T-helper 9 cell (primary cell): ENCODE results near the gene LAMB4.

Experiments used
- DNase-seq: peaks from one replicate; pipeline ENCODE4 v3.0.0-alpha.2; 2020

Gene LAMB4

GRCh38 chr7:108078211-108078673, 51.9 kb downstream of the LAMB4 start:
- DNase-seq: no peak

DNA sequence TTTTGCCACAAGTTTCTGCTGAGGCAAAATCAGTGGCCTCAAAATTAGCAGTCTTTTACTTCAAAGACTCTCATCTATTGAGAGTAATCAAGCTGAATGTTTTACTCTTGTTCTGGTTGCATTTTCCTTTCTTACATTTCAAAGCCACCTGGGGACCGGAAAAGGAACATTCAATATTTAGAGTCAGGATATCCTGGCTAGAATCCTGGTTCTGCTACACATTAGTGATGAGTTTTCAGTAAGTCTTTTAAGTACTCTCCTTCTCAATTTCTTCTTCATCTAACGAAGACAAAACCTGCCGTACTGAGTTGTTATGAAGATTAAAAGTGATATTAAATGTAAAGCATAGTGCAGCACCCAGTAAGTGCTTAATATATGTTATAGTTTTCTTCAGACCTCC, 52.5 kb downstream of the LAMB4 start:
- DNase-seq: no peak

GRCh38 chr7:108076156-108076555, 54.0 kb downstream of the LAMB4 start:
- DNase-seq: no peak

DNA sequence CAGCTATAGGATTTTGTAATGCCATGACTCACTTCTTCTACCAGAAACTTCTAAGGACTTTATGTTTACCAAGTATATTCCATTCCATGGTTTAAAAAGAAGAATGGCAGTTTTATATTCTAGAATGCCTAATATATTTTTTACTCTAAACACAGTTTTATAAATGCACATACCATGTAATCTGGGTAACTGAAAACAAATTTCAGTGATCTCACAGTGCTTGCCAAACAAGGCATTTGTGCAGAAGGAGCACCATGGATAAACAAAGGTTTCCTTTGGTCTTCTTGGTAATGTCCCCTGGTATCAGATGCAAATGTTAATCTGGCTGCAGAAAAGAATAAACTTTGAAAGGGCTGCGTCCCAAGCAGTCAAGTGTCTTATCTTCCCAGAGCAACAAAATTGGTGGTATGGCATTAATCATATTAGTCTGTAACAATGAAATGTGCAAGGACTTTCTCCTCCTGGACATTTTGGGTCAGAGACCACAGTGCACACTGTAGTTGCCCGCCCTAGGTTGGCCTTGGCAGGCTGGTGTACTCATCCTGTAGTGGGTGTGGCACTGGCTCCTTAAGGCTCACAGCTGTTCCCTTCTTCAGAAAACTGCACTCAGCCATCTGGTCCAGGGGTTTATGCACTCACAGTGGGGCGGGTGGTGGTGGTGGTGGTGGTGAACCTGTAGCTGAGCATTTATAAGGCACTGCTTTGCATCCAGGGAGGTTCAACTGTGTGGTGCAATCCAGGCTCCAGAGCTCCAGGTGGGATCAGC, 56.7 kb downstream of the LAMB4 start:
- no peak for DNase-seq

DNA sequence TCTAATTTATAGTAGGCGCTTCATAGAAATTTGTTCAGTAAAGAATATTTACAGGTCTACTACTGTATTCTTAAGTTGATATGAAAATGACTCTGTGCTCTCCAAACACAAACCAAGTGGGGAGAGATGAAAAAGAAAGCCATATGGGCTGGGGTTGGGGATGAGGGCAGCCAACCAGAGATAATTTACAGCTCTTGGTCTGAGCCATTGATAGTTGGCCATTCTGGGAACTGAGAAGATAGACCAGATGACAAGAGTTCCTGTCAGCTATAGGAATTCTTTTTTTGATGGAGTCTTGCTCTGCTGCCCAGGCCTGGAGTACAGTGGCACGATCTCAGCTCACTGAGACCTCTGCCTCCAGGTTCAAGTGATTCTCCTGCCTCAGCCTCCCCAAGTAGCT, 57.4 kb downstream of the LAMB4 start:
- DNase-seq: no peak

DNA sequence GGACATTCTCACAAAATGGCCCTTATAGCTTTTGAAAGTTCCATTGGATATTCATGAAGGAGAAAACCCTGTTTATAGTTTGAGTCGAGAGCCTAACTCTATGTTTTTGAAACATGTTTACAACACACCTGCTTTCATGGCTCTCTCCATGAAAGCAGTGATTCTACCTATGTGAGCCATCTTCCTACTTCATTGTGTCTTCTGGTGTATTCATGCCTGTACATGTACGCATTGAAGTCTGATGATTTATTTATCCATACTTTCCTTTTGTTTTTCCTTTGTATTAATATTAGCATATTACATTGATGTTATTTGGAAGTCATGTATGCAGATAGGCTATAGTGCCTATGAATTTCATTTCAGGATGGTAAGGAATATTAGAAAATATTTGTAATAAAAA, 58.0 kb downstream of the LAMB4 start:
- no peak for DNase-seq

DNA sequence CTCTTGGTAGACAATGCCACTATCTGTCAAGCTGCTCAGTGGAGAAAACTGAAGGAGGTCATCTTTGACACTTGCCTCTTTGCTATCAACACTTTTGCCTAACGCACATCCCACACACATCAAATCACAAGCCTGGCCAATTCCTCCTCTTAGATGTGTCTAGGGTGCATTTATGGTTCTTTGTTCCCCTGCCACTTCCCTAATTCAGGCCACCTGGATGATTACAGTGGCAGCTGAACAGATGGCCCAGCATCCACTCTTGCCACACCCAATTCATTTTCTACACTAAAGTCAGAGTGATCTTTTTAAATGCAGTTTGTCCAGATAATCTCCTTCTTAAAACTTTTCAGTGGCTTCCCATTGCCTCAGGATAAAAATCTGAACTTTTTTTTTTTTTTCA, 58.6 kb downstream of the LAMB4 start:
- DNase-seq: no peak

GRCh38 chr7:108069646-108070045, 60.5 kb downstream of the LAMB4 start:
- no peak for DNase-seq

GRCh38 chr7:108067844-108068243, 62.3 kb downstream of the LAMB4 start:
- DNase-seq: no peak

DNA sequence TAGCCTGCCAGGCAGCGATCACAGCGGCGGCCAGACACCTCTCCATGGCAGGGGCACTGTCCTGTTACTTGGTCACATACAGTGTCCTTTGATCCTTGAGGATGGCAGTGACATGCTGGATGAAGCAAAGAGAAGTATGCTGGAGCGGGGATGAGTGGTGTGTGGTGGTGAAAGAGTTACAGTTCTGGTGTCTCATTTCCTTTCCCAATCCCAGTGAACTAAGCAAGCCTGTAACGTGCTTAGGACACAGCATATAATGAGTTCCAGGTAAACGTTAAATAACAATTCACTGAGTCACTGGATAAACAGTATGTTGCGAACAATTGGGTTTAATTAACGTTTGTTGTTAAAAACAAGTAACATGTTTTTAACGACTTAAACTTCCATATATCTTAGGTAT, 63.7 kb downstream of the LAMB4 start:
- DNase-seq: no peak

DNA sequence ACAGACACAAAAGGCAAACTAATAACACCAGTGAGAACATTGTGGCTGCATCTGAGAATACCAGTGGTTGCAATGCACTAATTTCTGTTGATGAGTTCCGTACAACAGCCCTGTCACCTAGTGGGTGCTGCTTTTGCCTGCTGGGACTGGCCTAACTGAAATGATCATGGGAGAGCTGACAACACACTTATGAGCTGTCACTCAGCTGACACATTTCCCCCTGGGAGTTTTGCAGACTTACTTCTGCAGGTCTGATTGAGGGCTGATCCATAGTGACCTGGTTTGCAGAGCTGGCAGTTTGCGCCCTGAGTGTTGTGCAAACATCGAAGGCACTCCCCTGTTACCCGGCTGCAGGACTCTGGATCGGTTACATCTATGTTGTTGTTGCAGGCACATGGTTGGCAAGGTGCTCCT, 66.6 kb downstream of the LAMB4 start:
- no peak for DNase-seq

GRCh38 chr7:108062250-108063014, 67.7 kb downstream of the LAMB4 start:
- no peak for DNase-seq

DNA sequence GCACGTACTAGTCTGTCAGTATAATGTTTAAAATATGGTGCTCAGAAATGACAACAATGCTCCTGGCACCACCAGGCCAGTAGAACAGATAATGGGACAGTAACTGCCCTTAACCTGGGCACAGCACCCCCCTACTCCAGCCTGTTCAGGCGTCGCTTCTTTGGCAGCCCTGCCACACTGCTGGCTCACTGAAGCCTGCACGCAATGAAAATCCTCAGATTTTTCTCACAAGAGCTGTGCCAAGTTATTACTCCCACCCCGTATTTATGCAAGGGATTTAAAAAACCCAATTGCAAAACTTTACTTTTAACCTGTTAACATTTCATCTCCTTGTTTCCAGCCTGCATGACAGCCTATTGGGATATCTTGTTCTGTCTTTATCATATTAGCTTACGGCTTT, 70.6 kb downstream of the LAMB4 start:
- no peak for DNase-seq

- no peak for DNase-seq
These were observed 72.1 kb downstream of the LAMB4 start for GRCh38 chr7:108057951-108058481.

- DNase-seq: no peak
These were observed 74.5 kb downstream of the LAMB4 start for GRCh38 chr7:108055611-108056021.

- no peak for DNase-seq
These were observed 75.6 kb downstream of the LAMB4 start for GRCh38 chr7:108054537-108054936.

GRCh38 chr7:108053250-108053649, 76.9 kb downstream of the LAMB4 start:
- no peak for DNase-seq

- DNase-seq: no peak
These were observed 78.7 kb downstream of the LAMB4 start for GRCh38 chr7:108051454-108051853.

- DNase-seq: no peak
These were observed 80.2 kb downstream of the LAMB4 start for GRCh38 chr7:108049962-108050361.

GRCh38 chr7:108048422-108048821, 81.7 kb downstream of the LAMB4 start:
- DNase-seq: no peak

GRCh38 chr7:108046952-108047506, 83.1 kb downstream of the LAMB4 start:
- DNase-seq: no peak

DNA sequence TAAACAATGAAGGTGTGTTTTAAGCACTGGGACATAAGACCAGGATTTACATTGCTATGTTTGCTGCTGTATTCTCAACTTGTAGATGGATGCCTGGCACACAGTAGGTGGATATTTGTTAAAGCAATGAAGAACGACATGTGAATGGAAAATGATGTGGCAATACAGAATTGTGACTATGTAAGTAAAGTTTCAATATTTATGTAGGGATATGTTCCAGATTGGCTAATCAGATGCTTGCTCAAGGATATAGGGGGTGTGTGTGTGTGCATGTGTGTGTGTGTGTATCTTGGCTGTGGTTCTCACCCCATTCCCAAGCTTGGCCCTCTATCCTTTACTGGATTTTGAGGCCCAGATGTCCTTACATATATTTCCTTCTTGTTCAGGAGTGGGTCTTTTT, 84.5 kb downstream of the LAMB4 start:
- DNase-seq: no peak

DNA sequence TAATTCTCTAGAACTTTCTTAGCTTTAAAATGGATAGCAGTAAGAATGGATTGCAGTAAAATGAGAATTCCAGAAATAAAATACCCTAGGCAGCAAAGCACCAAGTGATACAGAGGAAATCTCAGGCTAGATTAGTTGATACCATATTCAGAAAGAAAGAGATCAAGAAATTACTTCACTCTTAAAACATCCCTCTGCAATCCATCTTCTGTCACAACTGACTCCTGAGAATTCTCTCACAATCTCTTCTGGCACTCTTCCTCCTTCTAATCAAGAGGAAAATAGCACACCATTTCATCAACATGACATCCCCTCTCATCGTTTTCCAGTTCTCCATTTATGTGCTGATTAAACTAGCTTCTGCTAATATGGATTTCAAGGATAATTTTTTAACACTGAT, 85.0 kb downstream of the LAMB4 start:
- DNase-seq: no peak

GRCh38 chr7:108044345-108044744, 85.8 kb downstream of the LAMB4 start:
- DNase-seq: no peak
